SK-N-SH treated with all-trans-retinoic acid at 6 μM for 48 hours (cell line): Measurements from ENCODE around the gene PLAGL1.
"Not testable (repeated sequence)": the region's sequence is repeated elsewhere in the genome, so short reads cannot be mapped to it uniquely, and the experiment has no call there.

Experiments used
- ATAC-seq: fragments of 200-7000 bp; cut with Tn5 transposase; 3 replicates; pipeline ENCODE4 v1.9.1; 2020; ENCODE audit warnings: mild to moderate bottlenecking, moderate library complexity
- ARNTL ChIP-seq: fragments of 450-650 bp; formaldehyde crosslinking; IDR thresholded peaks from 2 replicates; pipeline ENCODE4 v1.5.0; 2020; ENCODE audit warnings: low read depth, mild to moderate bottlenecking, moderate library complexity, borderline replicate concordance
- BACH2 ChIP-seq: fragments of 250-450 bp; sonication (Bioruptor Pico); IDR thresholded peaks from 2 replicates; pipeline ENCODE4 v1.9.0; 2021; ENCODE audit warnings: mild to moderate bottlenecking, borderline replicate concordance
- CSDC2 ChIP-seq: fragments of 250-450 bp; sonication (Bioruptor Pico); IDR thresholded peaks from 2 replicates; pipeline ENCODE4 v1.5.0; 2020; ENCODE audit warnings: mild to moderate bottlenecking, moderate library complexity
- ESRRG ChIP-seq: fragments of 250-450 bp; sonication (Bioruptor Pico); IDR thresholded peaks from 2 replicates; pipeline ENCODE4 v1.6.1; 2021; ENCODE audit warnings: mild to moderate bottlenecking
- GLIS3 ChIP-seq: fragments of 250-450 bp; sonication (Bioruptor Pico); IDR thresholded peaks from 2 replicates; pipeline ENCODE4 v1.5.0; 2020; ENCODE audit warnings: mild to moderate bottlenecking, moderate library complexity
- ISL1 ChIP-seq: fragments of 250-450 bp; sonication (Bioruptor Pico); IDR thresholded peaks from 2 replicates; pipeline ENCODE4 v2.1.2; 2022; ENCODE audit warnings: mild to moderate bottlenecking, moderate library complexity
- PPARA ChIP-seq: fragments of 250-450 bp; sonication (Bioruptor Pico); IDR thresholded peaks from 2 replicates; pipeline ENCODE4 v1.5.0; 2020; ENCODE audit warnings: mild to moderate bottlenecking, borderline replicate concordance
- RARB ChIP-seq: fragments of 250-450 bp; sonication (Bioruptor Pico); IDR thresholded peaks from 2 replicates; pipeline ENCODE4 v1.8.0; 2021; ENCODE audit warnings: mild to moderate bottlenecking, moderate library complexity
- SNAI2 ChIP-seq: fragments of 250-450 bp; sonication (Bioruptor Pico); IDR thresholded peaks from 2 replicates; pipeline ENCODE4 v1.5.0; 2020; ENCODE audit warnings: mild to moderate bottlenecking, moderate library complexity
- TCF4 ChIP-seq: fragments of 250-450 bp; sonication (Bioruptor Pico); IDR thresholded peaks from 2 replicates; pipeline ENCODE4 v1.8.0; 2021; ENCODE audit warnings: mild to moderate bottlenecking, moderate library complexity, borderline replicate concordance
- TOX ChIP-seq: fragments of 250-450 bp; sonication (Bioruptor Pico); IDR thresholded peaks from 2 replicates; pipeline ENCODE4 v1.8.0; 2021; ENCODE audit warnings: mild to moderate bottlenecking, moderate library complexity, borderline replicate concordance
- ZC3H10 ChIP-seq: fragments of 250-450 bp; sonication (Bioruptor Pico); IDR thresholded peaks from 2 replicates; pipeline ENCODE4 v1.5.1; 2021; ENCODE audit warnings: mild to moderate bottlenecking, moderate library complexity
- ZFP3 ChIP-seq: fragments of 250-450 bp; sonication (Bioruptor Pico); IDR thresholded peaks from 2 replicates; pipeline ENCODE4 v1.5.0; 2020; ENCODE audit warnings: mild to moderate bottlenecking, moderate library complexity
- ZFP30 ChIP-seq: fragments of 450-650 bp; formaldehyde crosslinking; IDR thresholded peaks from 2 replicates; pipeline ENCODE4 v1.5.0; 2022; ENCODE audit warnings: mild to moderate bottlenecking, moderate library complexity
- ZNF565 ChIP-seq: fragments of 450-650 bp; formaldehyde crosslinking; conservative IDR thresholded peaks from 2 replicates; pipeline ENCODE4 v1.5.0; 2020; ENCODE audit warnings: low read depth, mild to moderate bottlenecking, moderate library complexity
- ZNF70 ChIP-seq: fragments of 450-650 bp; formaldehyde crosslinking; IDR thresholded peaks from 2 replicates; pipeline ENCODE4 v1.5.0; 2020; ENCODE audit warnings: mild to moderate bottlenecking, moderate library complexity
- ZNF8 ChIP-seq: fragments of 450-650 bp; formaldehyde crosslinking; IDR thresholded peaks from 2 replicates; pipeline ENCODE4 v1.5.0; 2020; ENCODE audit warnings: mild to moderate bottlenecking, moderate library complexity
- TF ChIP-seq, protein P1 (sequence below): fragments of 250-450 bp; sonication (Bioruptor Pico); IDR thresholded peaks from 2 replicates; pipeline ENCODE4 v1.5.1; 2021; ENCODE audit warnings: mild to moderate bottlenecking, moderate library complexity
- TF ChIP-seq, protein P2 (sequence below): fragments of 250-450 bp; sonication (Bioruptor Pico); IDR thresholded peaks from 2 replicates; pipeline ENCODE4 v1.5.0; 2020; ENCODE audit warnings: mild to moderate bottlenecking, moderate library complexity
- TF ChIP-seq, protein P3 (sequence below): fragments of 250-450 bp; sonication (Bioruptor Pico); IDR thresholded peaks from 2 replicates; pipeline ENCODE4 v1.8.0; 2021; ENCODE audit warnings: low read depth, mild to moderate bottlenecking, moderate library complexity, borderline replicate concordance

Gene PLAGL1

DNA sequence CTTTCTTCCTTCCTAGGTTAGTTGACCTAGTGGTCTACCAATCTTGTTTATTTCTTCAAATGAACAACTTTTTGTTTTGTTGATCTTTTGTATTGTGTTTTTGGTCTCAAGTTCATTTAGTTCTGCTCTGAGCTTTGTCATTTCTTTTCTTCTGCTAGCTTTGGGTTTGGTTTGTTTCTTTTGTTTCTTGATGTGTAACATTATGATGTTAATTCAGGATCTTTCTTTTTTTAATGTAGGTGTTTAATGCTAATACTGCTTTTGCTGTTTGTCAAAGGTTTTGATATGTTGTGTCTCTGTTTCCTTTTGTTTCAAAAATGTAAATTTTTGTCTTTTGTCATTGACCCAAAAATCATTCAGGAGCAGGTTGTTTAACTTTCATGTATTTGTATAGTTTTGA is 78.1 kb downstream of the PLAGL1 start:
- no peak for ATAC-seq
- TF ChIP-seq, protein P1, sequence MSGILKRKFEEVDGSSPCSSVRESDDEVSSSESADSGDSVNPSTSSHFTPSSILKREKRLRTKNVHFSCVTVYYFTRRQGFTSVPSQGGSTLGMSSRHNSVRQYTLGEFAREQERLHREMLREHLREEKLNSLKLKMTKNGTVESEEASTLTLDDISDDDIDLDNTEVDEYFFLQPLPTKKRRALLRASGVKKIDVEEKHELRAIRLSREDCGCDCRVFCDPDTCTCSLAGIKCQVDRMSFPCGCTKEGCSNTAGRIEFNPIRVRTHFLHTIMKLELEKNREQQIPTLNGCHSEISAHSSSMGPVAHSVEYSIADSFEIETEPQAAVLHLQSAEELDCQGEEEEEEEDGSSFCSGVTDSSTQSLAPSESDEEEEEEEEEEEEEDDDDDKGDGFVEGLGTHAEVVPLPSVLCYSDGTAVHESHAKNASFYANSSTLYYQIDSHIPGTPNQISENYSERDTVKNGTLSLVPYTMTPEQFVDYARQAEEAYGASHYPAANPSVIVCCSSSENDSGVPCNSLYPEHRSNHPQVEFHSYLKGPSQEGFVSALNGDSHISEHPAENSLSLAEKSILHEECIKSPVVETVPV (CRISPR knock-in tag) = no peak
- TF ChIP-seq, protein P2, sequence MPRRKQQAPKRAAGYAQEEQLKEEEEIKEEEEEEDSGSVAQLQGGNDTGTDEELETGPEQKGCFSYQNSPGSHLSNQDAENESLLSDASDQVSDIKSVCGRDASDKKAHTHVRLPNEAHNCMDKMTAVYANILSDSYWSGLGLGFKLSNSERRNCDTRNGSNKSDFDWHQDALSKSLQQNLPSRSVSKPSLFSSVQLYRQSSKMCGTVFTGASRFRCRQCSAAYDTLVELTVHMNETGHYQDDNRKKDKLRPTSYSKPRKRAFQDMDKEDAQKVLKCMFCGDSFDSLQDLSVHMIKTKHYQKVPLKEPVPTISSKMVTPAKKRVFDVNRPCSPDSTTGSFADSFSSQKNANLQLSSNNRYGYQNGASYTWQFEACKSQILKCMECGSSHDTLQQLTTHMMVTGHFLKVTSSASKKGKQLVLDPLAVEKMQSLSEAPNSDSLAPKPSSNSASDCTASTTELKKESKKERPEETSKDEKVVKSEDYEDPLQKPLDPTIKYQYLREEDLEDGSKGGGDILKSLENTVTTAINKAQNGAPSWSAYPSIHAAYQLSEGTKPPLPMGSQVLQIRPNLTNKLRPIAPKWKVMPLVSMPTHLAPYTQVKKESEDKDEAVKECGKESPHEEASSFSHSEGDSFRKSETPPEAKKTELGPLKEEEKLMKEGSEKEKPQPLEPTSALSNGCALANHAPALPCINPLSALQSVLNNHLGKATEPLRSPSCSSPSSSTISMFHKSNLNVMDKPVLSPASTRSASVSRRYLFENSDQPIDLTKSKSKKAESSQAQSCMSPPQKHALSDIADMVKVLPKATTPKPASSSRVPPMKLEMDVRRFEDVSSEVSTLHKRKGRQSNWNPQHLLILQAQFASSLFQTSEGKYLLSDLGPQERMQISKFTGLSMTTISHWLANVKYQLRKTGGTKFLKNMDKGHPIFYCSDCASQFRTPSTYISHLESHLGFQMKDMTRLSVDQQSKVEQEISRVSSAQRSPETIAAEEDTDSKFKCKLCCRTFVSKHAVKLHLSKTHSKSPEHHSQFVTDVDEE = no peak
- no peak for TF ChIP-seq BACH2
- no peak for TF ChIP-seq ARNTL (CRISPR knock-in tag)
- TF ChIP-seq PPARA = no peak
- no peak for TF ChIP-seq ZFP30 (CRISPR knock-in tag)

DNA sequence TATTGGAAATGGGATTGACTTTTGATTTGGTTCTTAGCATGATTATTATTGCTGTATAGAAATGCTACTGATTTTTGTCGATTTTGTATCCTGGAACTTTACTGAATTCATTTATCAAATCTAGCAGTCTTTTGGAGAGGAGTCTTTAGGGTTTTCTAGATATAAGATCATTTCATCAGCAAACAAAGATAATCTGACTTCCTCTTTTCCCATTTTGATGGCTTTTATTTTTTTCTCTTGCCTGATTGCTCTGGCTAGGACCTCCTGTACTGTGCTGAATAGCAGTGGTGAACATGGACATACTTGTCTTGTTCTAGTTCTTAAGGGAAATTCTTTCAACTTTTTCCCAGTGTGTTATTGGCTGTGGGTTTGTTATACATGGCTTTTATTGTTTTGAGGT is 79.2 kb downstream of the PLAGL1 start:
- no peak for ATAC-seq
- TF ChIP-seq, protein P1 (CRISPR knock-in tag) = no peak
- no peak for TF ChIP-seq TOX
- TF ChIP-seq, all 23 proteins: peak for 0

DNA sequence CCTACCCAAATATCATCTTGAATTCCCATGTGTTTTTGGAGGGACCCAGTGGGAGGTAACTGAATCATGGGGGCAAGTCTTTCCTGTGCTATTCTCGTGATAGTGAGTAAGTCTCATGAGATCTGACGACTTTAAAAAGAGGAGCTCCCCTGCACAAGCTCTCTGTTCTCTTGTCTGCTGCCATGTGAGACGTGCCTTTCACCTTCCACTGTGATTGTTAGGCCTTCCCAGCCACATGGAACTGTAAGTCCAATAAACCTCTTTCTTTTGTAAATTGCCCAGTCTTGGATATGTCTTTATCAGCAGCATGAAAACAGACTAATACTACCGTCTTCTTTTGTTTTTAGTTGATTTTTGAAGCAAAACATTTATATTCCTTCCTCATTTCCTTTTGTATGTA is 91.0 kb downstream of the PLAGL1 start:
- ATAC-seq = not testable (repeated sequence)

DNA sequence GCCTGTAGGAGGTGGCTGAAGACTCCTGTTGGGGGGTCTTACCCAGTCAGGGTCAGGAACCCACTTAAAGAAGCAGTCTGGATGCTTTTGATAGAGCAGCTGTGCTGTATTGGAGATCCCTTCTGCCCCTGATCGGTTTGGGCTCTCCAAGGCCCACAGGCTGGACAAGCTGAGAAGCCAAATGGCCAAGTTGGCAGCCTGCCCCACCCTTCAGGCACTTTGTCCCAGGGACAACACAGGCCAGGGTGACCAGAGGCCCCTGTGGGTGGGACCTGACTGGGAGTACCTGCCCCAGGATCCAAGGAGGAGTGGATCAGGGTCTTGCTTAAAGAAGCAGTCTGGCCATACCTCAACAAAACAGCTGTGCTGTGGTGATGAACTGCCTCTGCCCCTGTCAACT is 95.4 kb downstream of the PLAGL1 start:
- no peak for TF ChIP-seq ESRRG (CRISPR knock-in tag)
- TF ChIP-seq ZNF565 = no peak
- TF ChIP-seq SNAI2 (CRISPR knock-in tag) = no peak
- no peak for TF ChIP-seq ARNTL (CRISPR knock-in tag)
- no peak for TF ChIP-seq ISL1 (CRISPR knock-in tag)
- no peak for TF ChIP-seq RARB (CRISPR knock-in tag)
- TF ChIP-seq PPARA = no peak
- no peak for TF ChIP-seq CSDC2 (CRISPR knock-in tag)
- TF ChIP-seq TOX = no peak
- no peak for TF ChIP-seq BACH2
- ATAC-seq = no peak

DNA sequence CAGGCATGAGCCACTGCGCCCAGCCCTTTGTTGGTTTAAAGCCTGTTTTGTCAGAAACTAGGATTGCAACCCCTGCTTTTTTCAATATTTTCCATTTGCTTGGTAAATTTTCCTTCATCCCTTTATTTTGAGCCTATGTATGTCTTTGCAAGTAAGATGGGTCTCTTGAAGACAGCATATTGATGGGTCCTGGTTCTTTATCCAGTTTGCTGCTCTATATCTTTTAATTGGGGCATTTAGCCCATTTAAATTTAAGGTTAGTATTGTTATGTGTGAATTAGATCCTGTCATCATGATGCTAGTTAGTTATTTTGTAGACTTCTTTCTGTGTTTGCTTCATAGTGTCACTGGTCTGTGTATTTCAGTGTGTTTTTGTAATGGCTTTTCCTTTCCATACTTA is 97.0 kb downstream of the PLAGL1 start:
- no peak for ATAC-seq
- TF ChIP-seq, protein P3, sequence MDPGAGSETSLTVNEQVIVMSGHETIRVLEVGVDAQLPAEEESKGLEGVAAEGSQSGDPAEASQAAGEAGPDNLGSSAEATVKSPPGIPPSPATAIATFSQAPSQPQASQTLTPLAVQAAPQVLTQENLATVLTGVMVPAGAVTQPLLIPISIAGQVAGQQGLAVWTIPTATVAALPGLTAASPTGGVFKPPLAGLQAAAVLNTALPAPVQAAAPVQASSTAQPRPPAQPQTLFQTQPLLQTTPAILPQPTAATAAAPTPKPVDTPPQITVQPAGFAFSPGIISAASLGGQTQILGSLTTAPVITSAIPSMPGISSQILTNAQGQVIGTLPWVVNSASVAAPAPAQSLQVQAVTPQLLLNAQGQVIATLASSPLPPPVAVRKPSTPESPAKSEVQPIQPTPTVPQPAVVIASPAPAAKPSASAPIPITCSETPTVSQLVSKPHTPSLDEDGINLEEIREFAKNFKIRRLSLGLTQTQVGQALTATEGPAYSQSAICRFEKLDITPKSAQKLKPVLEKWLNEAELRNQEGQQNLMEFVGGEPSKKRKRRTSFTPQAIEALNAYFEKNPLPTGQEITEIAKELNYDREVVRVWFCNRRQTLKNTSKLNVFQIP (CRISPR knock-in tag) = no peak
- no peak for TF ChIP-seq GLIS3 (CRISPR knock-in tag)
- TF ChIP-seq TCF4 = no peak
- TF ChIP-seq ZNF70 = no peak
- no peak for TF ChIP-seq ESRRG (CRISPR knock-in tag)
- TF ChIP-seq CSDC2 (CRISPR knock-in tag) = no peak
- no peak for TF ChIP-seq PPARA
- TF ChIP-seq ARNTL (CRISPR knock-in tag) = no peak
- TF ChIP-seq ZC3H10 (CRISPR knock-in tag) = no peak
- TF ChIP-seq ZNF8 (CRISPR knock-in tag) = no peak
- no peak for TF ChIP-seq ISL1 (CRISPR knock-in tag)
- no peak for TF ChIP-seq ZFP3 (CRISPR knock-in tag)
- TF ChIP-seq SNAI2 (CRISPR knock-in tag) = no peak
- no peak for TF ChIP-seq RARB (CRISPR knock-in tag)
